Sigmoid colon (tissue), 7 donors: ENCODE measurements around the gene TCF23. TPM values are rescaled to one million over a fixed set of nuclear protein-coding genes. Genes with fewer than 3 reads are reported as not detected.

Experiments
- DNase-seq: peaks from one replicate; pipeline ENCODE4 v3.0.0-alpha.2; 2019
- H3K27ac ChIP-seq, 4 donors: fragments of 200-600 bp; sonication (generic); one replicate each; pipeline ENCODE4 v1.5.1; 2016 to 2019; ENCODE audit warnings: mild to moderate bottlenecking in 1 of 4
- H3K27me3 ChIP-seq, 3 donors: fragments of 200-600 bp; sonication (generic); one replicate each; pipeline ENCODE4 v1.5.1; 2019; ENCODE audit warnings: mild to moderate bottlenecking in 1 of 3
- H3K36me3 ChIP-seq, 4 donors: fragments of 200-600 bp; sonication (generic); one replicate each; pipeline ENCODE4 v1.5.1; 2016 to 2019
- H3K4me1 ChIP-seq, 4 donors: fragments of 200-600 bp; sonication (generic); one replicate each; pipeline ENCODE4 v1.5.1; 2017 to 2019
- H3K4me3 ChIP-seq, 4 donors: fragments of 200-600 bp; sonication (generic); one replicate each; pipeline ENCODE4 v1.5.1; 2017 to 2019; ENCODE audit warnings: mild to moderate bottlenecking in 2 of 4, moderate library complexity in 1 of 4
- H3K9me3 ChIP-seq, 4 donors: fragments of 200-600 bp in 3 of 4; sonication (generic) in 3 of 4; one replicate each; pipeline versions ENCODE4 v1.5.1 to v1.6.1; 2013 to 2019
- CTCF ChIP-seq, 4 experiments: fragments of 450-650 bp in 3 of 4; fragments of 200-600 bp in 1 of 4; IDR thresholded peaks; one replicate each; pipeline ENCODE4 v1.5.1; 2016 to 2019; ENCODE audit warnings: antibody characterized with exemption in 4 of 4, mild to moderate bottlenecking in 3 of 4, moderate library complexity in 2 of 4
- EP300 ChIP-seq, 4 donors: sonication (generic); formaldehyde crosslinking; IDR thresholded peaks; one replicate each; pipeline ENCODE4 v1.6.1; 2017; ENCODE audit warnings: antibody characterized with exemption in 4 of 4
- POLR2A ChIP-seq, 2 donors: fragments of 450-650 bp; IDR thresholded peaks; one replicate each; pipeline ENCODE4 v1.6.1; 2016; ENCODE audit warnings: antibody characterized with exemption in 2 of 2, mild to moderate bottlenecking in 2 of 2, moderate library complexity in 2 of 2
- POLR2AphosphoS5 ChIP-seq, 4 donors: sonication (generic); formaldehyde crosslinking; IDR thresholded peaks; one replicate each; pipeline ENCODE4 v1.6.1; 2017; ENCODE audit warnings: antibody characterized with exemption in 4 of 4
- WGBS, 2 donors: extraction: QIAGEN DNeasy Blood & Tissue Kit; methylation state at CpG; one replicate each; pipeline ENCODE4 v1.1.7; 2013; 5-methylcytosine and 5-hydroxymethylcytosine counted together
- intact Hi-C: fragments of 100-400 bp; cut with DNase I; formaldehyde crosslinking; loops from one replicate; pipeline ENCODE4 v1.15.1; 2023
- polyA plus RNA-seq, 3 donors: library from polyadenylated mRNA; stranded (reverse); fragments of 200-250 nt; gene quantifications; one replicate each; pipeline ENCODE4 v1.2.3, GENCODE V29; 2013
- total RNA-seq, 4 donors: library from RNA; depleted of rRNA; stranded (reverse); fragments of >200 nt; gene quantifications; one replicate each; pipeline ENCODE4 v1.1.0, GENCODE V29; 2016
- donor health status: healthy with polysubstance abuse.
- donor health status: Bipolar disorder and iron deficiency.
- donor health status: healthy.

TCF23 gene
- total and polyA plus RNA-seq, 7 donors = 0.03 TPM; not detected in 6

- peaks cover 16 to 19% (median 18%) of the 10 kb centered on the region in 3 donors for H3K27me3 ChIP-seq
- no peaks in the 10 kb centered on the region for H3K9me3 ChIP-seq
- intact Hi-C loops = no loop called here
- peak overlapping the region in 1 of 4 donors; percentile 52 for H3K4me3 ChIP-seq
- DNase-seq = peak; percentile 59
- 93% methylated on average over 7 of the region's 7 CpGs for WGBS, 2 donors
- H3K4me1 ChIP-seq = peaks cover 0 to 23% (median 13%) of the 10 kb centered on the region in 4 donors
- TF ChIP-seq CTCF (IDR thresholded peaks at IDR 0.05) = no peak
- no peak for TF ChIP-seq POLR2A (IDR thresholded peaks at IDR 0.05)
- no peak for TF ChIP-seq POLR2AphosphoS5 (IDR thresholded peaks at IDR 0.05)
- TF ChIP-seq EP300 (IDR thresholded peaks at IDR 0.05) = no peak
- no peaks in the 10 kb centered on the region for H3K36me3 ChIP-seq
- H3K27ac ChIP-seq = no peak overlapping the region
These were observed 26.0 kb upstream of the TCF23 start for GRCh38 chr2:27122791-27123190.

GRCh38 chr2:27123302-27124150, 25.3 kb upstream of the TCF23 start, which contains the start of gene ABHD1:
Gene ABHD1 (plus strand): TSS chr2:27123815. CDS start chr2:27123949, 134 bp downstream.
- WGBS, 2 donors = 5 to 7% methylated on average over 47 of the region's 47 CpGs
- peak within 1 kb of the TSS; percentile 4 to 43 (median 36) for H3K27ac ChIP-seq

GRCh38 chr2:27125104-27125503, 23.7 kb upstream of the TCF23 start:
- peaks cover 0 to 11% (median 3%) of the 10 kb centered on the region in 4 donors for H3K4me1 ChIP-seq
- H3K27ac ChIP-seq = no peak overlapping the region
- H3K36me3 ChIP-seq = peaks cover 0 to 5% (median 1%) of the 10 kb centered on the region in 4 donors
- intact Hi-C loops = no loop called here
- 92 to 93% methylated on average over 3 of the region's 3 CpGs for WGBS, 2 donors
- DNase-seq = no peak
- H3K27me3 ChIP-seq = no peaks in the 10 kb centered on the region
- no peak overlapping the region for H3K4me3 ChIP-seq
- TF ChIP-seq CTCF (IDR thresholded peaks at IDR 0.05) (no peak), EP300 (IDR thresholded peaks at IDR 0.05) (no peak)
- H3K9me3 ChIP-seq = no peaks in the 10 kb centered on the region

More at GRCh38 chr2:27123302-27124150, 25.3 kb upstream of the TCF23 start, which contains the start of gene ABHD1:
- Histone ChIP-seq H3K36me3 (no peaks in the 10 kb centered on the region), H3K27me3 (peaks cover 8 to 12% (median 10%) of the 10 kb centered on the region in 3 donors), H3K4me3 (peak within 1 kb of the TSS; percentile 27 to 63 (median 54)), H3K9me3 (no peaks in the 10 kb centered on the region), H3K4me1 (peaks cover 0 to 18% (median 10%) of the 10 kb centered on the region in 4 donors)
- no peak for TF ChIP-seq EP300 (IDR thresholded peaks at IDR 0.05)
- TF ChIP-seq CTCF (IDR thresholded peaks at IDR 0.05) = no peak
- TF ChIP-seq POLR2A (IDR thresholded peaks at IDR 0.05) = no peak
- TF ChIP-seq POLR2AphosphoS5 (IDR thresholded peaks at IDR 0.05) = no peak
- intact Hi-C loops = no loop called here
- DNase-seq = peak; percentile 79

- H3K27me3 ChIP-seq = no peaks in the 10 kb centered on the region
- H3K9me3 ChIP-seq = no peaks in the 10 kb centered on the region
- no peak overlapping the region for H3K27ac ChIP-seq
- intact Hi-C loops = no loop called here
- H3K4me1 ChIP-seq = peaks cover 0 to 11% (median 3%) of the 10 kb centered on the region in 4 donors
- DNase-seq = peak; percentile 19
- H3K4me3 ChIP-seq = no peak overlapping the region
- H3K36me3 ChIP-seq = peaks cover 0 to 17% (median 12%) of the 10 kb centered on the region in 4 donors
- no peak for TF ChIP-seq POLR2AphosphoS5 (IDR thresholded peaks at IDR 0.05)
- TF ChIP-seq POLR2A (IDR thresholded peaks at IDR 0.05) = no peak
- no peak for TF ChIP-seq CTCF (IDR thresholded peaks at IDR 0.05)
- TF ChIP-seq EP300 (IDR thresholded peaks at IDR 0.05) = no peak
- WGBS, 2 donors = 36 to 62% methylated on average over 5 of the region's 5 CpGs
These were observed 22.5 kb upstream of the TCF23 start for GRCh38 chr2:27126252-27126710.
